ENCODE results near the gene ABHD11. TPM values are rescaled to one million over a fixed set of nuclear protein-coding genes. Genes with fewer than 3 reads are reported as not detected.
"Not testable (repeated sequence)": the region's sequence is repeated elsewhere in the genome, so short reads cannot be mapped to it uniquely, and the experiment has no call there.

The ABHD11 gene, protein sequence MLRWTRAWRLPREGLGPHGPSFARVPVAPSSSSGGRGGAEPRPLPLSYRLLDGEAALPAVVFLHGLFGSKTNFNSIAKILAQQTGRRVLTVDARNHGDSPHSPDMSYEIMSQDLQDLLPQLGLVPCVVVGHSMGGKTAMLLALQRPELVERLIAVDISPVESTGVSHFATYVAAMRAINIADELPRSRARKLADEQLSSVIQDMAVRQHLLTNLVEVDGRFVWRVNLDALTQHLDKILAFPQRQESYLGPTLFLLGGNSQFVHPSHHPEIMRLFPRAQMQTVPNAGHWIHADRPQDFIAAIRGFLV
- 11.7 and 16.4 TPM in 2 replicates for total RNA-seq
- 17.1 TPM for polyA plus RNA-seq (2012)

- peak; percentile 97 for DNase-seq (ENCODE audit: low read depth)
Measured at GRCh38 chr7:73738612-73739386, at the start of gene ABHD11. ABHD11 (minus strand) TSS chr7:73738802; CDS start chr7:73738770, 32 bp downstream.

DNA sequence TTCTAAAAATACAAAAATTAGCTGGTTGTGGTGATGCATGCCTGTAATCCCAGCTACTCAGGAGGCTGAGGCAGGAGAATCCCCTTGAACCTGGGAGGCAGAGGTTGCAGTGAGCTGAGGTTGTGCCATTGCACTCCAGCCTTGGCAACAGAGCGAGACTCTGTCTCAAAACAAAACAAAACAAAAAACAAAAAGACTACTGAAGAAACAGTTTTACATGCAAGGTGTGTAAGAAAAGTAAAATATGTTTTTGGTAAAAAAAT lies 49.1 kb upstream of the ABHD11 start:
- DNase-seq (ENCODE audit: low read depth): not testable (repeated sequence)

DNA sequence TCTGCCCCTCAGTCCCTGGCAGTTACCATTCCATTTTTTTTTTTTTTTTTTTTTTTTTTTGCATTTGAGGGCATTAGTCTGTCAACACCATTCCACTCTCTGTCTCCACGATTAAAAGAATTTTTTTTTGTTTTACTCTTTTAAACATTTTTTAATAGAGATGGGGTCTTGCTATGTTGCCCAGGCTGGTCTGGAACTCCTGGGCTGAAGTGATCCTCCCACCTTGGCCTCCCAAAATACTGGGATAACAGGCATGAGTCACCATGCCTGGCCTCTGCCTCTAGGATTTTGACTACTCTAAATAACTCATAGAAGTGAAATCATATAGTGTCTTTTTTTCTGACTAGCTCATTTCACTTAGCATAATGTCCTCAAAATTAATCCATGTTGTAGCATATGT lies 48.0 kb upstream of the ABHD11 start:
- DNase-seq (ENCODE audit: low read depth): no peak

DNA sequence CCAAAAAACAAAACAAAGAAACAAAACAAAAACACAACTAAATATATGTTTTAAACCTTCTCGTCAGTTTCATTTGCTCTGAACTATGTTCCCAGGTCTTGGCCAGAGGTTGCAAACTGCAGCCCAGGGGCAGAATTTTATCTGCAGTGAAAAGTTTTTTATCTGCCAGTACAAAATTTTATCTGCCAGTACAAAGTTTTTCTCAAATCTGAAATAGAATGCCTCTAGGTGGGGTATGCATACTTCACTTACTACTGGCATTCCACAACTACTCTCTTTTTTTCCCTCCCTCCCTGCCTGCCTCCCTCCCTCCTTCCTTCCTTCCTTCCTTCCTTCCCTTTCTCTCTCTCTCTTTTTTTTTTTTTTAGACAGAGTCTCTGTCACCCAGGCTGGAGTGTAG lies 40.9 kb upstream of the ABHD11 start:
- DNase-seq (ENCODE audit: low read depth): no peak

DNA sequence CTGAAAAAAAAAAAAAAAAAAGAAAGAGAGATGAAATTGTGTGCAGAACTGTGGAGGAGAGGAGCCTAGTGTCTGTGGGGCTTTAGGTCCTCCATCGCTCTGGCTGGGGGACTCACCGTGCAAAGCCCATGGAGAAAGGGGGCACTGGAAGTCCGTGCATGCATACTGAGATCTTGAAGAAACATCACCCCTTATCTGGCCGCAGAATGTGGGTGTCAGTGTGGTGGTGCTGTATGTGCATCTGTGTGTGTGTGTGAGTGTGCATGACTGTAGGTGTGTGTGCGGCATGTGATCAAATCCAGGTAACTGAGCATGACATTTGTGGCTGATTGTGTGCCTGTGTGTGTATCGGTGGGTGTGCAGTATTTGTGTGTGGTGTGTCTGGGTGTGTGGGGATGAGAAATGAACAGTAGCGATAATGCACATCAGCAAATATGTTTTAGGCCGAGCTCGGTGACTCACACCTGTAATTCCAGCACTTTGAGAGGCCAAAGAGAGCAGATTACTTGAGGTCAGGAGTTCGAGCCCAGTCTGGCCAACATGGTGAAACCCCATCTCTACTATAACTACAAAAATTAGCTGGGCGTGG lies 40.3 kb upstream of the ABHD11 start:
- no peak for DNase-seq (ENCODE audit: low read depth)

GRCh38 chr7:73774923-73775322 lies 36.3 kb upstream of the ABHD11 start:
- DNase-seq (ENCODE audit: low read depth): peak; percentile 17

GRCh38 chr7:73773700-73774517 lies 35.3 kb upstream of the ABHD11 start:
- DNase-seq (ENCODE audit: low read depth): peak; percentile 29

GRCh38 chr7:73770860-73771670 lies 32.5 kb upstream of the ABHD11 start:
- DNase-seq (ENCODE audit: low read depth): no peak

DNA sequence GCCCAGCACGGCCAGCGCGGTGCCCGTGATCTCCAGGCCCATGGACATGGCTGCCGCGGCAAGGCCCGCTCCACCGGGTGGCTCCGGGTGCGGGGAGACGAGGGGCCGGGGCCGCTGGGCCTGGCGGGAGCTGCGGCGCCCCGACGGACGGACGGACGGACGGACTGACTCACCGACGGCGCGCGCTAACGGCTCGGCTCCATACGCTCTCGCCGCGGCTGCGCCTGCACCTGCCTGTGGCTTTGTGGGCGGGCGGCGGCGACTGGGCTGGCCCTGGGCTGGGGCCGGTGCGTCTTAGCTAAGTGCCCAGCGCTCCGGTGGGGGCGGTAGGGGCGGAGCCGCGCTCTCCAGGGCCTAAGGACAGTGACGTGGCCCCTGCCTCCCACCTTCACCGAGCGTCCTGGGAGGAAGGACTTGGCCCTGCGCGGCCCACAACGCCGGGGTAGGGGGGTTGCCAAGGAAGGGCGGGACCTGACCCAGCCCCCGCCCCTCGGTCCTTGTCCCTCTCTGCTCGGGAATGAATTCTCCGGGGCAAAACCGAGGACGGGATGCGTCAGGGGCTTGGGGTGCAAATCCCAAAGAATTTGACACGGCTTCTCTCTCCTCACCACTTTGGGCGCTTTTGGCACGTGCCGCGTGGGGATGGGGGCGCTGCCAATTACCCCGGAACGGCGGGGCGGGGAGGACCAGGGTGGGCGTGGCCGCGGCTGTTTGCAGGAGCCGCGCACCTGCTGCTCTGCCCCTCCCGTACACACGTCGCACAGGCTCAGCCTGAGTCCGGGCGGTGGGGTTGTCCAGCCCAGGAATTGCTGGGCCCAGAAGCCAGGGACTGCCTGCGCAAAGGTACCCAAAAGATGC lies 31.6 kb upstream of the ABHD11 start, which contains the start of gene CLDN3:
TSS of gene CLDN3 (minus strand) at position 269 of the 858 bp plus-strand sequence. CDS start at position 48, 221 bp downstream.
- DNase-seq (ENCODE audit: low read depth): peak; percentile 45

- no peak for DNase-seq (ENCODE audit: low read depth)
Measured at GRCh38 chr7:73769481-73770001, 30.9 kb upstream of the ABHD11 start.

GRCh38 chr7:73768641-73769480 lies 30.3 kb upstream of the ABHD11 start:
- DNase-seq (ENCODE audit: low read depth): no peak

- DNase-seq (ENCODE audit: low read depth): no peak
Measured at GRCh38 chr7:73766556-73767229, 28.1 kb upstream of the ABHD11 start.

GRCh38 chr7:73762659-73762999 lies 24.0 kb upstream of the ABHD11 start:
- DNase-seq (ENCODE audit: low read depth): no peak

GRCh38 chr7:73761854-73762658 lies 23.5 kb upstream of the ABHD11 start:
- no peak for DNase-seq (ENCODE audit: low read depth)

DNA sequence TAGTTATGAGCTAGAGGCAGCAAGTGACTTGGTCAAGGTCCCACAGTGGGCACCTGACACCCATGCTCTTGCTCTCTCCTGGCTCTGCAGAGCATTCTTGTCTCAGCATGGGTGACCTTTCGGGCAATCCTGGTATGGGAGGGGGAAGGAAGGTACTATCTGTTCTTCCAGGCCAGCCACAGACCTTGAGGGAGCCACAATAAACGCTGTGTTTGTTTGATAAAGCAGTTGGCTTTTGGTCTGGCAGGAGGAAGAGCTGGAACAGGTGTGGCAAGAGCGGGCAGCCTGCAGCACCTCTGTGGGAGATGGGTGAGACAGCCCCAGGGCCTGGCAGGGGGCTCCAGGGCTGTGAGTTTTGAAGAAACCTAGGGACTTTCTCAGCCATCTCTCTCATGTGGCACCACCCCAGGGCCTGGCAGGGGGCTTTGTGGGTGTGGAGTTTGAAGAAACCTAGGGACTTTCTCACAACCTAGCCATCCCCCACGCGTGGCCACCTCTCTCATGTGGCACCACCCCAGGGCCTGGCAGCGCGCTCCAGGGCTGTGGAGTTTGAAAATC lies 20.1 kb upstream of the ABHD11 start:
- DNase-seq (ENCODE audit: low read depth): peak; percentile 51

- no peak for DNase-seq (ENCODE audit: low read depth)
Measured at GRCh38 chr7:73749931-73750776, 11.6 kb upstream of the ABHD11 start.

Data from myocyte (in vitro differentiated cells).